ENCODE data around the gene NOTCH4.
"Not testable (repeated sequence)": the region's sequence is repeated elsewhere in the genome, so short reads cannot be mapped to it uniquely, and the experiment has no call there.

Gene NOTCH4

DNA sequence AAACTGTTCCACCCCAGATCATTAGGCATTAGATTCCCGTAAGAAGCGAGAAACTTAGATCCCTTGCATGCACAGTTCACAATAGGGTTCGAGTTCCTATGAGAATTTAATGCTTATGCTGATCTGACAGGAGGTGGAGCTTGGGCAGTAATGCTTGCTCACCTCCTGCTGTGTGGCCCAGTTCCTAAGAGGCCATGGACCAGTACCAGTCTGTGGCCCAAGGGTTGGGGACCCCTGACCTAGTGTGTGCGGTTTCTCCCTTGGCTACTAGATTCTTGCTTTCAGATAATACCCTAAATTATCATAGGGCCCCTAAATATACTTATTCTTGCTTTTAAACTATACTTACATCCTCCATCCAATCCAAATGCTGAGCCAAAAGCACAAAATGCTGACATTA, 29.5 kb downstream of the NOTCH4 start:
- no peak overlapping the region for H3K4me3 ChIP-seq (ENCODE audit: low read depth, low read length)
- TF ChIP-seq, protein P1, sequence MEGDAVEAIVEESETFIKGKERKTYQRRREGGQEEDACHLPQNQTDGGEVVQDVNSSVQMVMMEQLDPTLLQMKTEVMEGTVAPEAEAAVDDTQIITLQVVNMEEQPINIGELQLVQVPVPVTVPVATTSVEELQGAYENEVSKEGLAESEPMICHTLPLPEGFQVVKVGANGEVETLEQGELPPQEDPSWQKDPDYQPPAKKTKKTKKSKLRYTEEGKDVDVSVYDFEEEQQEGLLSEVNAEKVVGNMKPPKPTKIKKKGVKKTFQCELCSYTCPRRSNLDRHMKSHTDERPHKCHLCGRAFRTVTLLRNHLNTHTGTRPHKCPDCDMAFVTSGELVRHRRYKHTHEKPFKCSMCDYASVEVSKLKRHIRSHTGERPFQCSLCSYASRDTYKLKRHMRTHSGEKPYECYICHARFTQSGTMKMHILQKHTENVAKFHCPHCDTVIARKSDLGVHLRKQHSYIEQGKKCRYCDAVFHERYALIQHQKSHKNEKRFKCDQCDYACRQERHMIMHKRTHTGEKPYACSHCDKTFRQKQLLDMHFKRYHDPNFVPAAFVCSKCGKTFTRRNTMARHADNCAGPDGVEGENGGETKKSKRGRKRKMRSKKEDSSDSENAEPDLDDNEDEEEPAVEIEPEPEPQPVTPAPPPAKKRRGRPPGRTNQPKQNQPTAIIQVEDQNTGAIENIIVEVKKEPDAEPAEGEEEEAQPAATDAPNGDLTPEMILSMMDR (IDR thresholded peaks at IDR 0.05; ENCODE audit: insufficient read depth, low read depth, low read length, missing control alignments) = no peak
- DNase-seq (ENCODE audit: low read depth) = no peak

DNA sequence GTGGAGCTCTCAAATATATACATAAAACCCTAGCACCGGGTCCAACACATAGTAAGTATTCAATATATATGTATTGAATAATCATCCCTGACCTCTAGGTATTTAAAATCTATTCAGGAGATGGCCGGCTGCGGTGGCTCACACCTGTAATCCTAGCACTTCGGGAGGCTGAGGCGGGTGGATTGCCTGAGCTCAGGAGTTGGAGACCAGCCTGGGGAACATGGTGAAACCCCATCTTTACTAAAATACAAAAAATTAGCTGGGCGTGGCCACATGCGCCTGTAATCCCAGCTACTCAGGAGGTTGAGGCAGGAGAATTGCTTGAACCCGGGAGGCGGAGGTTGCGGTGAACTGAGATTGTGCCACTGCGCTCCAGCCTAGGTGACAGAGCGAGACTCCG, 30.8 kb downstream of the NOTCH4 start:
- DNase-seq (ENCODE audit: low read depth) = not testable (repeated sequence)
- H3K4me3 ChIP-seq (ENCODE audit: low read depth, low read length) = peak overlapping the region; percentile 67

DNA sequence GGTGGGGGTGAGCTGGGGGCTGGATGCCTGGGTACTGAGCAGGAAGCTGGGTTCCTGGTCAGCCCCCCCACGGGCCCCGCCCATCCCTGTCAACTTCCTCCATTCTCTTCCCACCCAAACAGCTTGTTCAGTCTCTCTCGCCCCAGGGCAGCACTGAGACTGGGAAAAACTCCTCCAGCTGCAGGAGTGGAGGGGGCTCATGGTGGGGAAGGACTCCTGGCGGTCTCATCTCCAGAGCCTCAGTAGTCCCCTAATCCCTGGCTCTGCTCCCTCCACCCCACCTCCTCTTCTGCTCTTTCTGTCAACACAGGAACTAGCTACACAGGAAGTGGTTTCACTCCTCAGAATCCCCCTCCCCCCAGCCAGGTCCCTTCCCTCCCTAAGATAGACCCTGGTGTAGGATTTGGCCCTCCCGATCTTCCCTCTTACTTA, 31.2 kb downstream of the NOTCH4 start, which contains the start of gene GPSM3:
GPSM3 (minus strand) TSS at position 36 of the 432 bp plus-strand sequence. CDS start 130 bp downstream, outside the sequence.
- DNase-seq (ENCODE audit: low read depth) = peak; percentile 79
- TF ChIP-seq, protein P1 (IDR thresholded peaks at IDR 0.05; ENCODE audit: insufficient read depth, low read depth, low read length, missing control alignments) = no peak
- peak within 1 kb of the TSS; percentile 67 for H3K4me3 ChIP-seq (ENCODE audit: low read depth, low read length)

DNA sequence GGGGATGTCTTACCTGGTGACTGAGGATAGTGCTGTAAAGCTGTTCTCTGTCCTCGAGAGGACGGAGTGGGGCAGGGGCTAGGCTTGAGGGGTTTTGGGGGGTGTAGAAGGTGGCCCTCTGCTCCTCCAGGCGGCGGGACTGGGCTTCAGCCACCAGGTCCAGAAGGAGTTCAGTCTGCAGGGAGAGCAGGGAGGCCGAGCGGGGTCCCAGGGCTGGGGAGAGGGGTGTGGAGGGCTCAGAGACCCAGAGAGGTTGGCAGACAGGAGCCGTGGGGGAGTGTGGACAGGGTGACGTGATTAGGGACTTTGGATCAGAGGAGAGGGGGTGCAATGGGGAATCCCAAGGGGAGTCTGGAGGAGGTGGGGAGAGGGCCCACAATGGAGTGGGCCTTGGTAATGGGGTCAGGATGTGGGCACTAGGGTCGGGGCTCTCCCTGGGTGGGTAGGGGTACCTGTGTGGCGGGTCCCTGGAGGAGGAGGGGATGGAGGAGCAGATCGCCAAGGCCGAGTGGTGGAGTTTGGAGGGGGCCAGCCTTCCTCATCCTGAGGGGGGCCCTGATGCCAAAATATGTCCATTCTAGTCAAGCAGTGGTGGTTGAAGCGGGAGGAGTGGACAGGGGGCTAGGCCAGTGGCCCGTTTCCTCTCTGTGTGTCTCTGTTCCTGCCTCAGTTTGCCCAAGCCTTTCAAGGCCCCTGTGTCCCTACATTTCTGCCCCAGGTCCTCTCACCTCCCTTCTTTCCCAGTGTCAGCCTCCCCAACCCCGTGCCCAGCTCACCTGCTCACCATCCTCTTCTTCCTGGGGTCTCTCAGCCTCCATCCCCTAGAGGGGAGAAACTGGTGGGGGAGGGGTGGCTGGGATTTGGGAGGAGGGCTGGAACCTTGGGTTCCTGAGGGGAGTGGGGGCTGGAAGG, 31.9 kb downstream of the NOTCH4 start:
- H3K4me3 ChIP-seq (ENCODE audit: low read depth, low read length) = peak overlapping the region; percentile 67

DNA sequence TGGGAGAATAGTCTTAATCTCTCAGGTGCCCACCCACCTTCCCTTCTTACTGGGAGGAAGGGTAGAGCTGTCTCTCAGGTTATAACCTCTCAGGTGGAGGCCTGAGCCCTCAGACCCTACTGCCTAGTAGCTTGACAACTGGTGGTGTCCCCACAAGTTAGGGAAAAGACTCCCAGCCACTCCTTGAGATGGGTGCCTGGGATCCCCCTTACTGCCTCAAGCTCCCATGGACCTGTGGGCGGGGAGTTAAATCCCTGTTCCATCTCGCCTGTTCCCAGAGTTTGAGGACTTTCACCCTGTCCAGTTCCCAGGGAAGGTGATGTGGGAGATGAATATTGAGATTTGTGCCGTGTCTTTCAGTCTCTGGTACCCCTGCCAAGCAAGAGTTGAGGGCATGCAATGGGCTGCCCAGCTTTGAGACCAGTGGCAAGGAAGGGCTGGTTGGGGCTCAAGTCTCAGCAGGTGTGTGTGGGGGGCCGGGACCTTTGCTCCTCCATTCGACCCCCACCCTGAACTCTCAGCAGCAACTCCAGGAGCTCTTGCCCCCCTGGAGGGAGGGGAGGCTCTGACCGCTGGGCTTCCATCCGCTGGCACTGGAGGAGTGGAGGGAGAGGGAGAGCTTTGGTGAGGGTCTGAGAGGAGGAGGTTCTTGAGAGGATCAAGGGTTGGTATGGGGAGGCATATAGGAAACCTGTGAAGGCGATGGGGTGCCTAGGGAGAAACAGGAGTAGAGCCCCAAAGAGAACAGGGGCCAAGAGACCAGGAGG, 32.8 kb downstream of the NOTCH4 start:
- TF ChIP-seq, protein P1 (IDR thresholded peaks at IDR 0.05; ENCODE audit: insufficient read depth, low read depth, low read length, missing control alignments) = no peak
- peak overlapping the region; percentile 67 for H3K4me3 ChIP-seq (ENCODE audit: low read depth, low read length)
- DNase-seq (ENCODE audit: low read depth) = peak; percentile 24

More for the DNA sequence above, 31.9 kb downstream of the NOTCH4 start:
- DNase-seq (ENCODE audit: low read depth) = peak; percentile 39
- TF ChIP-seq, protein P1 (IDR thresholded peaks at IDR 0.05; ENCODE audit: insufficient read depth, low read depth, low read length, missing control alignments) = no peak

DNA sequence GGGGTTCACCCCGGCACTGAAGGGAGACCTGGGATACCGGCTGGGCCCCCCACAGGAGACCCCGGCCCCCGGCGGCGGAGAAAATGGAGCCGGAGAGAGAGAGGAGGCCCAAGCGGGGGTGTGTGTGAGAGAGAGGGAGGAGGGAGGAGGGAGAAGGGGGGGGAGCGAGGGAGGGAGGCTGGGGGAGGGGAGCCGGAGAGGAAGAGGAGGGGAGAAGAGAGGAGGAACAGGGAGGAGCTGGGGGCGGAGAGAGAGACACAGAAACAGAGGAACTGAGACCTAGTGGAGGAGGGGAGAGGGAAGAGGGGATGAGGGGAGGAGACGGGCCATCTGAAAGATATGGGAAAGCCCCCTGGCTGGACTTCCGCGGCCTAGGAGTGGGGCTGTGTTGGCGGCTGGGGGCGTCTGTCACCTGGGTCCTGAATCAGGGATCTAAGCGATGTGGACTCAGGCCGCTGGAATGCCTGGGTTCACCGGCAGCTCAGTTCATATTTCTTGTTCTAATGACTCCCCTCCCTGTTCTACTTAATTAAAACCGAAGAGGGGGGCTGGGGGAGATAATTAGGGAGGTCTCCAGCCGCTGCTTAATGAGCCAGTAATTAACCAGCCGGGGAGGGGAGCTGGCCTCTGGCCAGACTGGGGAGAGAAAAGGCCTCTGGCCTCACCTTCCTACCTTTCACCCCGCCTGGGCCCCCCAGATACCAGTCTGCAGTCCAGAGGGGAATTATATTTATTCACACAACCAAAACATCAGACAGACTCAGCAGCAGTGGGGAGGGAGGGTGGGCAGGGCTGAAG, 33.6 kb downstream of the NOTCH4 start, which contains the start of gene PBX2:
PBX2 (minus strand) TSS at position 149 of the 798 bp plus-strand sequence. CDS start 287 bp downstream, outside the sequence.
- DNase-seq (ENCODE audit: low read depth) = peak; percentile 96
- TF ChIP-seq, protein P1 (IDR thresholded peaks at IDR 0.05; ENCODE audit: insufficient read depth, low read depth, low read length, missing control alignments) = no peak

More for the DNA sequence above, 33.6 kb downstream of the NOTCH4 start, which contains the start of gene PBX2:
- peak within 1 kb of the TSS; percentile 67 for H3K4me3 ChIP-seq (ENCODE audit: low read depth, low read length)

Data from GM12865 (cell line).